Lower leg skin (tissue), 3 donors: Measurements from ENCODE around the gene SLC9A4.

ENCODE experiments used
- POLR2A ChIP-seq, 2 donors: fragments of 450-650 bp; IDR thresholded peaks; one replicate each; pipeline ENCODE4 v1.6.1; 2016 to 2017; ENCODE audit warnings: antibody characterized with exemption in 2 of 2, mild to moderate bottlenecking in 1 of 2, moderate library complexity in 1 of 2
- TF ChIP-seq, protein P1 (sequence below), 3 donors: fragments of 450-650 bp; IDR thresholded peaks; one replicate each; pipeline ENCODE4 v1.5.1; 2016; ENCODE audit warnings: antibody characterized with exemption in 3 of 3, mild to moderate bottlenecking in 3 of 3, moderate library complexity in 2 of 3

- TF ChIP-seq, protein P1, sequence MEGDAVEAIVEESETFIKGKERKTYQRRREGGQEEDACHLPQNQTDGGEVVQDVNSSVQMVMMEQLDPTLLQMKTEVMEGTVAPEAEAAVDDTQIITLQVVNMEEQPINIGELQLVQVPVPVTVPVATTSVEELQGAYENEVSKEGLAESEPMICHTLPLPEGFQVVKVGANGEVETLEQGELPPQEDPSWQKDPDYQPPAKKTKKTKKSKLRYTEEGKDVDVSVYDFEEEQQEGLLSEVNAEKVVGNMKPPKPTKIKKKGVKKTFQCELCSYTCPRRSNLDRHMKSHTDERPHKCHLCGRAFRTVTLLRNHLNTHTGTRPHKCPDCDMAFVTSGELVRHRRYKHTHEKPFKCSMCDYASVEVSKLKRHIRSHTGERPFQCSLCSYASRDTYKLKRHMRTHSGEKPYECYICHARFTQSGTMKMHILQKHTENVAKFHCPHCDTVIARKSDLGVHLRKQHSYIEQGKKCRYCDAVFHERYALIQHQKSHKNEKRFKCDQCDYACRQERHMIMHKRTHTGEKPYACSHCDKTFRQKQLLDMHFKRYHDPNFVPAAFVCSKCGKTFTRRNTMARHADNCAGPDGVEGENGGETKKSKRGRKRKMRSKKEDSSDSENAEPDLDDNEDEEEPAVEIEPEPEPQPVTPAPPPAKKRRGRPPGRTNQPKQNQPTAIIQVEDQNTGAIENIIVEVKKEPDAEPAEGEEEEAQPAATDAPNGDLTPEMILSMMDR (IDR thresholded peaks at IDR 0.05): no peak
- no peak for TF ChIP-seq POLR2A (IDR thresholded peaks at IDR 0.05)
Observed at GRCh38 chr2:102553601-102554000, 80.6 kb downstream of the SLC9A4 start.
